Activated effector memory CD4-positive, alpha-beta T cell treated with Interleukin-2 at 50 U/mL for 16 hours (primary cell): ENCODE results near the gene SEPSECS.

ENCODE experiments used
- DNase-seq: peaks from one replicate; pipeline ENCODE4 v3.0.0-alpha.2; 2020

The SEPSECS gene

DNA sequence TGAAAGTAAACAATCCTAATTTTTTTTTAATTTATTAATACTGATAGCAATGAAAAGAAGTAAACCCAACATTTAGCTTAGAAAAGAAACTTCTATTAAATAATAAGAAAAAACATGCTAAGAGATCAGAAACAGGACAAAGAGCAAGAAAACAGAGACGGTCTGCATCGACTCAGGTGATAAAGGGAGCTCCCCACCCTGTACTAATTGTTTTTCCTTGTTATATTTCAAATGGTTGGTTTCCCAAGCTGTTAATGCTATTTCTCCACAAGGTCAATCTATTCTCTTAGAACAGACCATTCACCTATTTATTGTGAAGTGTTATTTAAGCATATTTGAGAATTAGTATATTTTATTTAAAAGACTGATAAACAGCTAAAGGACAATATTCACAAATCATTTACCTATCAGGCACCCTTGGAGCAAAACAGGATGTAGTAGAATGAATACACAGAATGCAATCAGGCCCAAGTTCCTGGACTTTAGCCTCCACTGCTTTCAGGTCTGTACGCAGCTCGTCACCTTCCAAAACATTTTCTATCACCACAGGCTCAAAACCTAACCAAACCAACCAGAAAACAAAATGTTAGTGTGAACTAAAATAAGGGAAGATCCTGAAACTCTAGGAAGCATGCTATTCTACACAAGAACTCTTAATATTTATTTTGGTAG, 5.5 kb downstream of the SEPSECS start:
- no peak for DNase-seq

DNA sequence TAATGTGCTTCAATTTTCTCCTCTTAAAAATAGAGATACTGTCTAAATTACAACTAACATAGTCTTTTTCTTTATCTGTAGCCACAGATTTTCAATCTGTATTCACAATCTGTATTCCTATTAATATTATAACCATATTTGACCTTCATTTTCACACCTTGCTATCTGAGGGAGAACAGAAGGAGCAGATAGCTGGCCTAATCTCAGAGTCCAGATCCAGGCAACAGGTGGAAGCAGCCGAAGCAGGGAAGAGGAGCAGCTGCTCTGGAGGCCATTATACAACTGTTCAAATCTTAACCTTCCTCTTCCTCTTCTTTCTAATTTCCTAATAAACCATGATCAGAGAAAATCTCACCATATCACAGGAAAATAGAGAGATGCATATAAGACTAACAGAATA, 14.2 kb downstream of the SEPSECS start:
- DNase-seq, result no peak

DNA sequence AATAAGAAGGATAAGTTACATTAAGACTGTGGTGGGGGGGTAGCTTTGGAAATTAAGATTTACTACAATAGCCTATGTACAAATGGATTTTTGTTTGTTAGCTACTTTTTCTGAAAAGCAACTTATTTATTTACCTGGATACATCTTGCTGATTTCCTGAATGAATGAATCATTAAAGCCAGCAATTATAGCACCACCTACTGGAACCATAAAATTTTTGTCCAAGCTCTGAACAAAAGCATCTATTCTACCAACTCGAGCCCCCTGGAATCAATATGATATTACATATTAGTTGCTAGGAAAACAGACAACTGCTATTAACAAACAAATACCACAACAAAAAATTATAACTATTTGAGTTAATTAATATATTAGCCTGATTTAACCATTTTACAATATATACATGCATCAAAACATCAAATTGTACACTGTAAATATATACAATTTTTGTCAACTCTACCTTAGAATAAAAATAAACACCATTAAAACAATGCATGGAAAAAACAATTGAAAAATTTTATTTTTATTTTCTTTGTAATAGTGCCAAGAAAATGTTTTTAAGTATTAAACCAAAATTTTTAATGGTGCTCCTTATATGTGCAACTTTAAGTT, 15.3 kb downstream of the SEPSECS start:
- no peak for DNase-seq

DNA sequence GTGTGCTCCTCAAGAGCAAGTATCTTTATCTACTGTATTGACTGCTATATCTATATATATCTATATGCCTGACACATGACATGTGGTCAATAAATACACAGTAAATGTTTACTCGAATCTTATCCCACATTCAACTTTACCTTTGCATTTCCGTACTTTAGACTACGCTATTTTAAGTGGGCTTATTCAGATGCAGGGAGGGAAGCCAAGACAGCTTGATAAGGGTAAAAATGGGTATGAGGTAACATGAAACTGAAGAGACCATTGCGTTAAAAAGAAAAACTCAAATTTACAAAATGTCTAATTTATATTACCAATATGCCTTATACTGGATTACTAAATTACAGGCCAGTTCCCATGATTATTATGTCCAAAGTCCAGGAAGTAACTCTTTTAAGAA, 17.8 kb downstream of the SEPSECS start:
- no peak for DNase-seq

DNA sequence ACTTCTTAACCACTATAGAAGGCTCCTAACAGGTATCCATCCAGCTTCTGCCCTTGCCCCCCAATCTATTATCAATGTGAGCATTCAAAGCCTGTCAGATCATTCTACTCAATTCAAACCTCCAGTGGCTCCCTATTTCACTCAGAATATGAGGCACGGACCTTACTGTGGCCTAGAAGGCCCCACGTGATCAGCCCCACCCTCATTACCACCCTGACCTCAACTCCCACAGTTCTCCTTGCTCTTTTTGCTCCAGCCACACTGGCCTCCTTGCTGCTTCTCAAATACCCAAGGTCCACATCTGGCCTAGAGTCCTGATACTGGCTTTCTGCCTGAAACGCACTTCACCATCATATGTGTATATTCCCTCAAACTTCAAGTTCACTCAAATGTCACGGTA, 18.7 kb downstream of the SEPSECS start:
- no peak for DNase-seq

DNA sequence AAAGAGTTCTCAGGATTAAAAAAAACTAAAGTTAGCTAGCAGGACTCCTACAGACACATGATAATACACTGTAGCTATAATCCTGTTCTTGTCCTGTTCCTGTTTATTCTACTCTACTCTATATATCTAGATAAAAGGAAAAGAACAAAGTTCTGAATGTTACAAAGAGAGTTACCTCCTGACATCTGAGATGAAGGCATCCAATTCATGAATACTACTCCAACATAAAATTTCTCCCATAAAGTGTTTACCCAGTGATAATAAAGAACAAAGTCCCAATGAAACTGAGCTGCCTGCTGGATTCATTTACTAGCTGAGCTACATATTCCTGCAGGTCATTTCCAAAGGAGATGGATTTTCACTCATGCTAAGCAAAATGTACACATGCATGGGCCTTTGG, 27.1 kb downstream of the SEPSECS start:
- no peak for DNase-seq

DNA sequence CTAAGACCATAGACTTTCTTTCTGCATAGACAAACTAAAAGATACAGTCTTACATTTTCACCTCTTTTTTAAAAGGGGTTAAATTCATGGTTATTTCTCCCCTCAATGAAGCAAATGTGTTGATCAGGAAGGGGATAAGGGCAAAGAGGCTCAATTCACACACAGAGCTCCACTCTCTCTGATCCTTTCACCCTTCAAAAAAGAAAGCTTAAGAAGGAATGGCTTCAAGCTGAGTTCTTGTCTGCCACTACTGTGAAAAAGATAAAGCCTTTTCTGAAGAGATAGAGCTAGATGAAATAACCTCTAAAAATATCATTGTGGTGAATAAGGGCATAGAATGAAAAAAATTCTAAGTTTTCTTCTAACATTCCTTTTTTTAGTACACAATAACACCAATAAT, 28.3 kb downstream of the SEPSECS start:
- DNase-seq, result no peak

DNA sequence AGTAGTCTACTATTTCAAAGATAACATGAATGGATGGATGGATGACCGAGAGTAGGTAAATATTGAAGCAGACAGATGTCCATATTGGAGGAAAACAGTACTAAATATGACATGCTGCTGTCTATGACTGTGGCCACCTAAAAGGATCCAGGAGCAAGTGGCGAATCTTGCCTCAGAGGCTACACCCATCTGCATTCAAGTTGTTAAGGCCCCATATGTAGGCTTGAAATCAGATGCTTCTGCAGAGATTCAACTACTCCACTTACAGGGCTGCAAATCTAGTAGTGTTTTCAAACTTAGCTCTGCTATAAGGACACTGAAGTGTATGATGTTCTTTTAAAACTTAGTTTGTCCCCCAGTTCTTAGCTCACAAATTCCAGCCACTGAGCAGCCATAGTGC, 28.9 kb downstream of the SEPSECS start:
- no peak for DNase-seq

DNA sequence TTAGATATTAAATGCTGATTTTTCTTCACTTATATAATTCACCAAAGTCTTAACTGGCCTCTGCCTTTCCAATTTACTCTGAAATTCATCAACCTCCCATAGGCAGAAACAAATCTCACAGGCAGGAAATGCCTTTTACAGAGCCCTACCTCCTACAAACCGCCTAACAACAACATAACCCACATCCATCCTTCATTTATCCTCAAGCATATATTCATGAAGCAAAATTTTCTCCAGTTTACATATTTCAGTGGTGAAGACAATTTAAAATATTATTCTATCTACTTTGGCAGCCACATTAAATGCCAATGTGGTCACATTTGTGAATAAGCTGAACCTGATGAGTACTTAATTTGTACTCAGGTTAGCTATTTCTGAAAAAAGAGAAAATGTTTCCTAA, 30.3 kb downstream of the SEPSECS start:
- no peak for DNase-seq

DNA sequence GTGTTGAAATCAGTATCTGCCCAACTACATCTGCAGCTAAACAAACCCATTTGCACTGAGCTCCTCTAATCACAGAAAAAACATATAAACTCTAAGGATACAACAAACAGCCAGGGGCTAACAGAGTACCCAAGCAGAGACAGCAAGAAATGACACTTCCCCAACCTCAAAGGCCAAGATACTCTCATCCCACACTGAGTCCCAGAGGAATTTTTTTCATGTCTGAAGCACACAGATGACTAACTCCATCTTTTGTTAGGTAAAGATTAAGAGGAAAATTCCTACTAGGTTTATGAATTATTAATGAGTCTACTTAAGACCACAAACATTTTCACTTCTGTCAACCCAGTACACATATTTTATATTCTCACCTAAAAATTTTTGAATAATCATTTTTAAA, 31.6 kb downstream of the SEPSECS start:
- DNase-seq, result no peak

DNA sequence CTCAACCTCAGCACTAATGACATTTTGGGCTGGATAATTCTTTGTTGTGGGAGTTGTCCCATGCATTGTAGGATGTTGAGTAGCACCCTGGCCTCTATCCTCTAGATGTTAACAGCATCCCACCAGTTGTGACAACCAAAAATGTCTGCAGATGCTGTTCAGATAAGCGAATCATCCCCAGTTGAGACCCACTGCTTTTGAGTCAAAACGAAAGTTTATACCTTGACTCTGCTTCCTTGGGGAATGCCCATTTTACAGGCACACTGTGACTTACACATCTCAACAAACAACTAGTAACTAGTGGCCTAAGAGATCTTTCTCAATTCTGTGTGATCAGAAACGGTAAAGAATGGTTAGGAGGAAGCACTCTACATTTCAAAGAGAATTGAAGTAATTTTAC, 37.0 kb downstream of the SEPSECS start:
- no peak for DNase-seq

DNA sequence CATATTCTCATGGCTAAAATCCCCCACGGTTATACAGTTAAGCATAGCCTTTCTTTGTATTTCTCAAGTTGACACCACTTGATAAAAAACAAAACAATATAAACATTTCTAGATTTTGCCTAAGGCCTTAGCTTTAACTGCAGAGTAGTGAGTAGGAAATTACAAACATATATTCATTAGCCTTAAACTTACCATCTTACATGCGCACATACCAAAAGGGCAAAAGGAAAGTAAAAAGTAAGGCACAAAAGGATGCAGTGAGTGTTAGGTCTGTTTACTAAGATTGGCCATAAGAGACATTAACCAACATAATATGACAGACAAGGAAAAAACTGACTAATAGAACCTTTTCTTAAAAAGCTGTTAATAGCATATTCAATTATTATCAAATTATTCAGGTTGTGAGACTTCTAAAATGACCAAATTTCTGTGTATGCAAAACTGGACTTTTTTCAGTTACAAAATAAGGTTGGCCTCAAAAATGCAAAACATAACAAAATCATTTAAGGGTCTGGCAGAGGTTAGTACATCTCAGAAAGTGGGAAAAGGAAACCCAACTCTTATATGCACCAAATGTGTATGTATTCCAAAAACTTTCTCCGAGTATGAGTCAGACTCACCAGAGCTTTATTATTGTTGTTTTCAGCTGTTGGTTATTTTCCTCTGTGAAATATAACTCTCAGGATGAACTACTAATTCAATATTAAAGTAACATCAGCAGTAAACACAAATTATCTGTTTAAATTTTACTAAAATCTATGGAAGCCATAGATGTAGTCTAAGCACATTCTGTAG, 39.9 kb downstream of the SEPSECS start:
- no peak for DNase-seq

DNA sequence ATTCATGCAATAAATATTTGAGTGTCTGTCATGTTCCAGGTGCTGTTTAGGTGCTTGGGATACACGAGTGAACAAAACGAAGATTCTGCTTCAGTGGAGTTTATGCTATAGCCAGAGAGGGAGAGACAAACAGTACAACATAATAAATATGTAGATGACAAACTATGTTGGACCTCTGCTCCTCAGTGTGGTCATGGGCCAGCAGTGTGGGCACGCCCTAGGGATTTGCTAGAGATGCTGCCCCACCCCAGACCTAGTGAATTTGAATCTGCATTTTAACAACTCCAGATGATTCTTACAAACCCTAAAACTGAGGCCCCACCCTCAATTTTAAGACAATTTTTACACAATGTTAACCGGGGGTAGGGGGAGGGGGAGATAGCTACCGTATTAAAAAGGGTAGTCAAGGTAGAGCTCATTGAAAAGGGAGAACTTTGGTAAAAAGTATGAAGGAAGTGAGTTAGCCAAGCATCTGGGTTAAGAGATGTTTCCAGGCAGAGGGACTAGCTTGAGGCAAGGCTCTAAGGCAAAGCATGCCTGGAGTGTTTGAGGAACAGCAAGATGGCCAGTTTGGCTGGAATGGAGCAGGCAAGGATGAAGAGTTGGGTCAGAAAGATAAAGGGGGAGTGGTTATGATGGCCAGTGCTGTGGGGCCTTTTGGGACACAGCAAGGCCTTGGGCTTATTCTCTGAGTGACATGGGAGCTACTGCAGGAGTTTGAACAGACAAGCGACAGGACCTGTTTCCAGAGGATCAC, 42.4 kb downstream of the SEPSECS start:
- DNase-seq, result no peak

DNA sequence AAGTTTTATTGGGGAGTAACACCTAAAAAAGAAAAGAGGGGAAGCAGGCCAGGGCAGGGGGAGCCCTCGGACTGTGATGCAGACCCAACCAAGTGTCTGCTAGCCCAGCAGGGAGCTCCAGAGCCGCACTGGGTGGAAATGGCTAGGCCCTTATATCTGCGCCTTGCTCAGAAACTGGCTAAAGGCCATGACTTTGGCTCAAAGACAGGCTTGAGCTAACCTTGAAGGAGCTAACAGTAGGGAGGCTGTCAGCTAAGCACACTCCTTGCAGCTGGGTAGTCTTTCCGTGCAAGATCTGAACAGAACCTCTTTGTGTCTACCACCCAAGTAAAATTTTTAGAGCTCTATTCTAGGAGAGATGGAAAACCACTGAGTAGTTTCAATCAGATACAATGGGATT, 43.0 kb downstream of the SEPSECS start:
- DNase-seq, result no peak

DNA sequence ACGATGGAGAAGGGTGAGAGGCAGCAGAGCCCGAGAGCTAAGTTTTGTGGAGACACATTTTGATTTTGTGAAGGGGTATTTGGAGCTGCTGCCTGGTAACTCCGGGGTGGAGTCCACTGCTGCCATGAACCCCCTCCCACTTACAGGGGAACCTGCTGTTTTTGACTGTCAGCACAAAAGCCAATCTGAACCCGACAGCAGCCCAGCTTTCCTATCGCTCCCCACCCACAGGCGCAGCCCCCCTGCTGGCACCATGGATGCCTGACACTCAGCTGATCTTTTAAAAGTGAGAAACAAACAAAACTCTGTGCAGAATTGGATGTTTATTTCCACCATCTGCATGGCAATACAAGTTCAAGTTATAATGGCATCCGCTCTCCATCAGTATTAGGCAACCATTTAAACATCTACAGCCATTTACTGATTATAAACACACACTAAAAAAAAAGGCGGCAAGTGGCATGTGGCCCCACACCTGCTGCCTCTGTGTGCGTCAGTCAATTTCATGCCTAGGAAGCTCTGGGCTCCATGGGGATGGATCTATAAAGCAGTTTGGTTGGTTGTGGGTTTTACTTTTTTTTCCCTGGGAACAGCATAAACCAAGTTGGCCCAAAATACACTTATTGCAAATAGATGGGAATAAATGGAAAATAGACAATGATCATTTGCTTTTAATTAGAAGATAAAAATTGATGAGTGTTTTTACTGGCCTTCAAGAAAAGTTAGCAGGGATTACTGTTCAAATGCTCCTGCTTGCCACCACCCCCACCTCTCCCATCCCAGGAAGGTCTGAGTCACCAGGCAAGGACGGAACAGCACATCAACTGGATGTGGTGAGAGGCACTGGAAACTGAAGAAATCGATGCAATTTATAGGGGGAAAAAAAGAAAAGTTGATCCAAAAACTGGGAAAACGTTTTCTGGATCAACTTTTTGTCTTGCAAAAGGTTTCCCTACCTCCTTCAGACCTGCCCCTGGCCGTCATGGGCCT, 46.0 kb downstream of the SEPSECS start:
- no peak for DNase-seq

DNA sequence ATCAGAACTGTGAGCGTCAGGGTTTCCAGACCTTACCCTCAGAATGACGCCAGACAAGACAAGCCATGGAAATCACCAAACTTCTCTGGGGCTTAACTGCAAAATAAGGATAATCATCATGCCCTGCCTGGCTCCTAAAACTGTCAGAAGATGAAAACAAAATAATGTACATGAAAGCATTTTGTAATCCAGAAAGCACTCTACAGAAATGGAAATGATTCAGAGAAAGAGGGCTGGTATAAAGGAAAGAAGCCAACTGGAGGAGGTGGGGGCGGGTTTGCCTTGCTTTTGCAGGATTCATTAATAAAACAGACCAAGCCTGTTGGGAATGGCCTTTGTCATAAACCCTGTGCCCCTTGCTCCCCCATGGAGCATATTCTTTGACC, 47.3 kb downstream of the SEPSECS start:
- no peak for DNase-seq

DNA sequence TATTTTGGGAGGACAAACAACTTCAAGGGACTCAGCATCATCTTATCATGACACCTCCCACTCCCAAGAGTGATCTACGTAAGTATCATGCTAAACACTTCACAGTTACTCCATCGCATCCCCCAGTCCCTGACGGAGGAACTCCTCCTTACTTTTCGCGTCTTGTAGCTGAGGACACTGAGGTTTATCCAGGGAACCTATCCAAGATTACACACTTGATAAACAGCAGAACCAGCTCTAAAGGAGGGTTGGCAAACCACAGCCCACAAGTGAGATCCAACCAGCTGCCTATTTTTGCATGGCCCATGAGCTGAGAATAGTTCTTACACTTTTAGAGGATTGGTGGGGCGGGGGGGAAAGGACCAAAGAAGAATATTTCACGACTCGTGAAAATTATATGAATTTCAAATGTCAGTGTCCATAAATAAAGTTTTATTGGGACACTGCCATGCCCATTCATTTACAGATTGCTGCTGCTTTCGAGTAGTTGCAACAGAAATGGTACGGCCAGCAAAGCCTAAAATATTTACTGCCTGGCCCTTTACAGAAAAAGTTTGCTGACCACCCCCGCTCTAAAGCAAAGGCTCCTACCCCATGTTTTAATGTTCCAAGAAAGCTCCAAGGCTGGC, 47.8 kb downstream of the SEPSECS start:
- no peak for DNase-seq

DNA sequence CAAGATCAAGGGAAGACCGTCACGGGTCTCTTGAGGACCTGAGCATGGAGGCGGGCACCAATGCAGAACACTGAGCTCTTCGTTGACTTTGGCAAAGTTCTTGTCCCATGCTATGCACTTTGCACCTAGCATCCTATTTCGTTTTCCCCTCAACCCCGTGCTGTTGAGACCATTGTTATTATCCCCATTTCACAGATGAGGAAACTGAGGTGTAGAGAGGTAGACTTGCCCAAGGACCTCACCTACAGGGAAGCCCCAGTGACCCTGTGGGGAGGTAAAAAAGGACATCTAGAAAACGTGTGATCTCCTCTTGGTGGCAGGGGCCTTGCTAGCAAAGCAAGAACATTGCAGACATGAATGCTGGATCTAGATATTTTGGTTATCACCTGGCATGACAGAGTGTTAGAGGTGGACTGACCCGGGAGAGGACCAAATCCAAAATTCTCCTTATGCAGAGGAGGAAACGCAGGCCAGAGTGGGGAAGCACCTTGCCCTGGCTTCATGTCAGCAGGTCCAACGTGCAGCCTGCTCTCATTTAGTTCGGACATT, 48.5 kb downstream of the SEPSECS start:
- no peak for DNase-seq

DNA sequence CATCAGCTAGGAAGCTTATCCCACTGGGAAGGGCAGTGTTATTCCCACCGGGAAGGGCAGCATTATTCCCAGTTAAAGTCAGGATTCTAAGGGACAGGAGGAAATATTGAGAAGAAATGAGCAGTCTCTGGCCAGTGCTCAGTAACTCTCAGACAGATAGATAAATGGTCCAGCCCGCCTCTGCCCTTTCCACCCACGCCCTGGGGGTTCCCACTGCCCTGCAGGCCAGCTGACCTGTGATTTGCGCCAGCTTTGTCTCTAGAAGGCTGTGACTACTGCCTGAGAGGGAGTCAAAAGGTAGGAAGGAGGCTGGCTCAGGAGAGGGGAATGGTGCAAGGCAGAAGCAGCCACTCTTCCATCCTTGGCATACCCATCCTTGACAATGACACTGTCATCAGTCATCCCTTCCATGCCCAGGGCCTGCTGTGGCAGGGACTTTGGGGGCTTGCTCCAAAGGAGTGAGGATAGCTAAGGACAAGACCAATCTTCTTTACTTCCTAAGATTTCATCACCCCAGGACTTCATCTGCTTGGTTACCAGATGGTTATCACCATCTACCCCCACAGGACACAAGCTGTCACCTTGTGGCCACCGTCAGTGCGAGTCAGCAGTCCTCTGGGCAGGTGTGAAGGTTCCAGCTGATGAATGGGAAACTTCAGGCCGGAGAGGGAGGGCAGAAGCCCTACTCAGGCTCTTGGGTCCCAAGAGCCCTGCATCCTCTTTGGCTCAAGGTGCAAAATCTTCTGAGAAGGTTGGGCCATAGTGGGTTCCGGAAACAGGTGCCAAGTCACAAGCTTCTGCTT, 49.5 kb downstream of the SEPSECS start:
- DNase-seq, result no peak

DNA sequence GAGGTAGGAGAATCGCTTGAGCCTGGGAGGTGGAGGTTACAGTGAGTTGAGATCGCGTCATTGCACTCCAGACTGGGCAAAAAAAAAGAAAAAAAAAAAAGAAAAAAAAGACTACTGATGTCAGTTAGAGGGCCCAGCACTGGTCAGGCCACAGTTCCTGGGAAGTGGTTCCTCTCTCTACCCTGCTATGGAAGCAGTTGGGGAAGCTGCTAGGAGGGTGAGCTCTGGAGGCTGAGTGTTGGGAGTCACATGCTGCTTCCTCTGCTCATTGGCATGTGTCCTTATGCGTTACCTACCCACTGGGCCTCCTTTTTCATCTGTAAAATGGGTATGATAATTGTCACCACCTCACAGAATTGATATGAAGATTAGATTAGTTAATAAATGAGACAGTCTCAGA, 50.7 kb downstream of the SEPSECS start:
- DNase-seq, result no peak

DNA sequence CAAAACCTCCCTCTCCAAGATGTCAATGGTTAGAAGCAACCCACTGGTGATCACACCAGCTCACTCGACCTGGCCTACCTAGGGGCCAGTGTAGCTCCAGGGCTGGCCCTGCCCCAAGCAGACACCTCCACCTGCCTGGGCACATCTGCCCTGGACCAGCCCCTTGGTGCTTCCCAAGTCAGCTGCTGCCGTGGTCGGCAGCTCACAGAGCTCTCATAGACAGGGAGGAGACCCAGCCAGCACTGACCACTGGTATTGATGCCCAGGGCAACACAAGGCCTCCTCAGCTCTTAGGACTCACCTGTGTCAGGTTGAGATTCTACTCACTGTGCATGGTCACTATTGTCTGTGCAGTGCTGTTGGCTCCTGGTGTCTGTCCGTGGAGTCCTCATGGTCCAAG, 51.7 kb downstream of the SEPSECS start:
- DNase-seq, result no peak
